Measurements from ENCODE around the gene METTL1.

DNA sequence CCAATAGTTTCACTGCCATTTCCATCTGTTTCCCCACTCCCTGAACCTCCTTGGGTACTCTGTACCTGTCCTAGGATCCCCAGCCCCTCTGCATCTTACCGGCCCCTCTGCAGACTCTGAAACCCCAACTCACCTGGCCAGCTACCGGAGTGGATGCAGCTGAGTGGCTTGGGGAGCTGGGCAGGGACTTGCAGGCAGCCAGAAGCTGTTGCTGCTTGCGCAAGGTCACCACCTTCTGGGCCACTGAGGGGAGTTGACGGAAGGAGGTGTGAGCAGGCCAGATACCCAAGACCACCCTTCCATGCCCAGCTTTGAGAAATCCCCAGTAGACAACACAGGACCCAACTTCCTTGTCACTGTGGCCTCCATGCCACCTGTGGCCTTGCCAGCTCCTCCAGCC, 39.6 kb downstream of the METTL1 start:
- TF ChIP-seq POLR2A (IDR thresholded peaks at IDR 0.05) = no peak
- TF ChIP-seq, protein P1, sequence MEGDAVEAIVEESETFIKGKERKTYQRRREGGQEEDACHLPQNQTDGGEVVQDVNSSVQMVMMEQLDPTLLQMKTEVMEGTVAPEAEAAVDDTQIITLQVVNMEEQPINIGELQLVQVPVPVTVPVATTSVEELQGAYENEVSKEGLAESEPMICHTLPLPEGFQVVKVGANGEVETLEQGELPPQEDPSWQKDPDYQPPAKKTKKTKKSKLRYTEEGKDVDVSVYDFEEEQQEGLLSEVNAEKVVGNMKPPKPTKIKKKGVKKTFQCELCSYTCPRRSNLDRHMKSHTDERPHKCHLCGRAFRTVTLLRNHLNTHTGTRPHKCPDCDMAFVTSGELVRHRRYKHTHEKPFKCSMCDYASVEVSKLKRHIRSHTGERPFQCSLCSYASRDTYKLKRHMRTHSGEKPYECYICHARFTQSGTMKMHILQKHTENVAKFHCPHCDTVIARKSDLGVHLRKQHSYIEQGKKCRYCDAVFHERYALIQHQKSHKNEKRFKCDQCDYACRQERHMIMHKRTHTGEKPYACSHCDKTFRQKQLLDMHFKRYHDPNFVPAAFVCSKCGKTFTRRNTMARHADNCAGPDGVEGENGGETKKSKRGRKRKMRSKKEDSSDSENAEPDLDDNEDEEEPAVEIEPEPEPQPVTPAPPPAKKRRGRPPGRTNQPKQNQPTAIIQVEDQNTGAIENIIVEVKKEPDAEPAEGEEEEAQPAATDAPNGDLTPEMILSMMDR (IDR thresholded peaks at IDR 0.05) = no peak

Measured in tibial nerve (tissue), 3 donors.